GM08714 (cell line): Measurements from ENCODE around the gene KIF5A.
"Not testable (repeated sequence)": the region's sequence is repeated elsewhere in the genome, so short reads cannot be mapped to it uniquely, and the experiment has no call there.

ENCODE experiments used
- H3K4me3 ChIP-seq: fragments of 200-500 bp; sonication (Bioruptor generic); 2 replicates; pipeline ENCODE4 v1.5.1; 2014; ENCODE audit warnings: mild to moderate bottlenecking, low read length, inconsistent platforms
- ZNF274 ChIP-seq: IDR thresholded peaks from 2 replicates; pipeline ENCODE4 v1.6.1; 2012; ENCODE audit warnings: mild to moderate bottlenecking, low read depth, low read length

The KIF5A gene

GRCh38 chr12:57611827-57612710, 62.2 kb downstream of the KIF5A start:
- TF ChIP-seq ZNF274, result no peak
- no peak overlapping the region for H3K4me3 ChIP-seq

GRCh38 chr12:57612711-57613426, 63.0 kb downstream of the KIF5A start:
- TF ChIP-seq ZNF274, result no peak
- no peak overlapping the region for H3K4me3 ChIP-seq

GRCh38 chr12:57613427-57614109, 63.7 kb downstream of the KIF5A start:
- no peak for TF ChIP-seq ZNF274
- no peak overlapping the region for H3K4me3 ChIP-seq

GRCh38 chr12:57614178-57614947, 64.5 kb downstream of the KIF5A start:
- H3K4me3 ChIP-seq, result no peak overlapping the region
- no peak for TF ChIP-seq ZNF274

- no peak for TF ChIP-seq ZNF274
- no peak overlapping the region for H3K4me3 ChIP-seq
Measured at GRCh38 chr12:57614948-57615500, 65.2 kb downstream of the KIF5A start.

- H3K4me3 ChIP-seq, result no peak overlapping the region
- TF ChIP-seq ZNF274, result no peak
Measured at GRCh38 chr12:57615637-57616036, 65.8 kb downstream of the KIF5A start.

- TF ChIP-seq ZNF274, result no peak
- no peak overlapping the region for H3K4me3 ChIP-seq
Measured at GRCh38 chr12:57616383-57617101, 66.7 kb downstream of the KIF5A start.

GRCh38 chr12:57617942-57618341, 68.1 kb downstream of the KIF5A start:
- TF ChIP-seq ZNF274, result no peak
- H3K4me3 ChIP-seq, result no peak overlapping the region

GRCh38 chr12:57618431-57618830, 68.6 kb downstream of the KIF5A start:
- H3K4me3 ChIP-seq, result not testable (repeated sequence)

- no peak overlapping the region for H3K4me3 ChIP-seq
- no peak for TF ChIP-seq ZNF274
Measured at GRCh38 chr12:57618966-57619433, 69.2 kb downstream of the KIF5A start.

- TF ChIP-seq ZNF274, result no peak
- no peak overlapping the region for H3K4me3 ChIP-seq
Measured at GRCh38 chr12:57619434-57620244, 69.8 kb downstream of the KIF5A start.

GRCh38 chr12:57620245-57620935, 70.5 kb downstream of the KIF5A start:
- H3K4me3 ChIP-seq, result no peak overlapping the region
- no peak for TF ChIP-seq ZNF274
